ENCODE results near the gene ARF1. TPM values are rescaled to one million over a fixed set of nuclear protein-coding genes. Genes with fewer than 3 reads are reported as not detected.

Gene ARF1
- 259 and 267 TPM in 2 replicates for total RNA-seq
- long read RNA-seq, transcript ARF1-201 (5 exons, 1,888 nt): major isoform, 1,228 of 1,317 reads
- long read RNA-seq, transcript ARF1-213 (5 exons, 1,972 nt): minor isoform, 7 of 1,317 reads
- long read RNA-seq, partial matches to known transcripts: 56 of 1,317 reads
- long read RNA-seq, other reads (novel, unspliced or antisense): 23 of 1,317 reads

- peak; percentile 94 for DNase-seq (ENCODE audit: low spot score, unreplicated experiment)
- Mint-ChIP-seq H3K4me1 (ENCODE audit: low read depth) (peaks cover 34% of the 10 kb centered on the region), H3K36me3 (ENCODE audit: insufficient read depth) (peaks cover 3% of the 10 kb centered on the region), H3K27ac (peak within 1 kb of the TSS; percentile 100), H3K9me3 (ENCODE audit: low read depth) (no peaks in the 10 kb centered on the region), H3K27me3 (peaks cover under 1% of the 10 kb centered on the region), H3K4me3 (ENCODE audit: low read depth) (peak within 1 kb of the TSS; percentile 100)
- TF ChIP-seq CTCF (IDR thresholded peaks at IDR 0.05; ENCODE audit: unreplicated experiment): no peak
Measured at GRCh38 chr1:228082214-228082917, at the start of gene ARF1. ARF1 (plus strand) TSS chr1:228082708; CDS start chr1:228097115, 14,407 bp downstream.

GRCh38 chr1:228033376-228033775, 49.1 kb upstream of the ARF1 start:
- Mint-ChIP-seq H3K9me3 (ENCODE audit: low read depth) (peaks cover 5% of the 10 kb centered on the region), H3K36me3 (ENCODE audit: insufficient read depth) (no peaks in the 10 kb centered on the region), H3K27me3 (peaks cover 21% of the 10 kb centered on the region), H3K4me1 (ENCODE audit: low read depth) (peaks cover 2% of the 10 kb centered on the region), H3K27ac (no peak overlapping the region), H3K4me3 (ENCODE audit: low read depth) (no peak overlapping the region)
- DNase-seq (ENCODE audit: low spot score, unreplicated experiment): no peak
- no peak for TF ChIP-seq CTCF (IDR thresholded peaks at IDR 0.05; ENCODE audit: unreplicated experiment)

- no peak for TF ChIP-seq CTCF (IDR thresholded peaks at IDR 0.05; ENCODE audit: unreplicated experiment)
- Mint-ChIP-seq H3K27me3 (peaks cover 35% of the 10 kb centered on the region), H3K9me3 (ENCODE audit: low read depth) (peaks cover 5% of the 10 kb centered on the region), H3K27ac (no peak overlapping the region), H3K4me1 (ENCODE audit: low read depth) (peaks cover 2% of the 10 kb centered on the region), H3K36me3 (ENCODE audit: insufficient read depth) (no peaks in the 10 kb centered on the region), H3K4me3 (ENCODE audit: low read depth) (no peak overlapping the region)
- DNase-seq (ENCODE audit: low spot score, unreplicated experiment): no peak
Measured at GRCh38 chr1:228034954-228035837, 47.3 kb upstream of the ARF1 start.

GRCh38 chr1:228035844-228036243, 46.7 kb upstream of the ARF1 start:
- peaks cover 5% of the 10 kb centered on the region for H3K9me3 Mint-ChIP-seq (ENCODE audit: low read depth)
- no peak overlapping the region for H3K4me3 Mint-ChIP-seq (ENCODE audit: low read depth)
- no peak overlapping the region for H3K27ac Mint-ChIP-seq
- TF ChIP-seq CTCF (IDR thresholded peaks at IDR 0.05; ENCODE audit: unreplicated experiment): no peak
- H3K36me3 Mint-ChIP-seq (ENCODE audit: insufficient read depth): no peaks in the 10 kb centered on the region
- peaks cover 39% of the 10 kb centered on the region for H3K27me3 Mint-ChIP-seq
- H3K4me1 Mint-ChIP-seq (ENCODE audit: low read depth): peaks cover 2% of the 10 kb centered on the region
- DNase-seq (ENCODE audit: low spot score, unreplicated experiment): no peak

GRCh38 chr1:228036701-228037231, 45.7 kb upstream of the ARF1 start:
- peaks cover 5% of the 10 kb centered on the region for H3K9me3 Mint-ChIP-seq (ENCODE audit: low read depth)
- H3K27ac Mint-ChIP-seq: no peak overlapping the region
- H3K4me3 Mint-ChIP-seq (ENCODE audit: low read depth): no peak overlapping the region
- peaks cover 2% of the 10 kb centered on the region for H3K4me1 Mint-ChIP-seq (ENCODE audit: low read depth)
- no peak for DNase-seq (ENCODE audit: low spot score, unreplicated experiment)
- TF ChIP-seq CTCF (IDR thresholded peaks at IDR 0.05; ENCODE audit: unreplicated experiment): no peak
- peaks cover 33% of the 10 kb centered on the region for H3K27me3 Mint-ChIP-seq
- H3K36me3 Mint-ChIP-seq (ENCODE audit: insufficient read depth): no peaks in the 10 kb centered on the region

Measured in progenitor cell of endocrine pancreas (in vitro differentiated cells).